K562 (cell line): ENCODE data around the gene PINK1. TPM values are rescaled to one million over a fixed set of nuclear protein-coding genes. Genes with fewer than 3 reads are reported as not detected.

Experiments used
- ATAC-seq: fragments of 200-7000 bp; cut with Tn5 transposase; 3 replicates; pipeline ENCODE4 v1.9.1; 2020; ENCODE audit warnings: moderate library complexity
- BruUV-seq: library from RNA; stranded (reverse); fragments of 400-500 nt; replicated peaks from 2 replicates; lab custom pipeline; 2021; lab: Mats Ljungman, UMichigan
- CTCF ChIA-PET: fragments of 300-600 bp; formaldehyde crosslinking; extraction: SDS; loops from one replicate; lab custom pipeline; 2021; ENCODE audit warnings: low intra/inter-chr PET ratio; lab: Yijun Ruan, JAX
- POLR2A ChIA-PET: fragments of 300-600, 350-650 bp; sonication (Branson Sonifier 250); formaldehyde crosslinking; extraction: SDS; loops from one replicate; lab custom pipeline; 2021; ENCODE audit warnings: antibody characterized with exemption, inconsistent platforms; lab: Yijun Ruan, JAX
- DNase-seq, 4 experiments: peaks; one replicate each; pipeline versions ENCODE4 v3.0.0 to v3.0.0-alpha.2; 2011 to 2018; ENCODE audit warnings: low spot score in 3 of 4, mixed read lengths in 3 of 4; ENCODE audit errors: extremely low read depth in 1 of 4
- FAIRE-seq: peaks from 2 replicates; lab custom pipeline; 2011; peaks lifted over from hg19 to GRCh38; lab: Jason Lieb, UNC
- H2AFZ ChIP-seq: 2 replicates; pipeline ENCODE4 v1.6.0; 2011; ENCODE audit warnings: low read depth, low read length, control low read depth, inconsistent platforms
- H3K27ac ChIP-seq: fragments of 200-600 bp; 3 replicates; pipeline ENCODE4 v1.8.0; 2011; ENCODE audit warnings: low read depth, mild to moderate bottlenecking, control low read depth, inconsistent platforms, low read length, moderate library complexity, mixed read lengths; ENCODE audit errors: extremely low read depth
- H3K27me3 ChIP-seq, 2 experiments: fragments of 300-600 bp in 1 of 2; 2 replicates in 1 of 2; 3 replicates in 1 of 2; pipeline versions ENCODE4 v1.6.0 to v1.8.0; 2011; ENCODE audit warnings: inconsistent platforms in 2 of 2, low read length in 2 of 2, mild to moderate bottlenecking in 1 of 2, mixed read lengths in 1 of 2, moderate library complexity in 1 of 2; ENCODE audit not compliant: control insufficient read depth in 2 of 2, insufficient read depth in 2 of 2
- H3K36me3 ChIP-seq: fragments of 300-600 bp; 3 replicates; pipeline ENCODE4 v1.8.0; 2011; ENCODE audit warnings: mild to moderate bottlenecking, low read length, inconsistent platforms; ENCODE audit not compliant: control insufficient read depth, insufficient read depth
- H3K4me1 ChIP-seq, 2 experiments: fragments of 200-600 bp in 1 of 2; replicated peaks in 1 of 2; 2 replicates in 1 of 2; 3 replicates in 1 of 2; pipeline versions ENCODE4 v1.5.1 to v1.8.0; 2011; ENCODE audit warnings: inconsistent platforms in 2 of 2, low read length in 2 of 2, mild to moderate bottlenecking in 1 of 2, mixed read lengths in 1 of 2, moderate library complexity in 1 of 2; ENCODE audit not compliant: control insufficient read depth in 2 of 2, insufficient read depth in 2 of 2
- H3K4me2 ChIP-seq: 2 replicates; pipeline ENCODE4 v1.6.1; 2011; ENCODE audit warnings: low read length, control low read depth, inconsistent platforms, mixed read lengths; ENCODE audit not compliant: insufficient read depth
- H3K4me3 ChIP-seq: fragments of 200-600 bp; sonication (generic), shearing (Covaris generic); 2 replicates; pipeline ENCODE4 v1.5.1; 2016; ENCODE audit warnings: control low read depth, inconsistent platforms
- H3K79me2 ChIP-seq: fragments of 200-600 bp; 3 replicates; pipeline ENCODE4 v1.8.0; 2011; ENCODE audit warnings: low read length, inconsistent platforms; ENCODE audit not compliant: control insufficient read depth, insufficient read depth
- H3K9ac ChIP-seq, 2 experiments: 2 replicates each; pipeline versions ENCODE4 v1.6.0 to v1.6.1; 2011; ENCODE audit warnings: low read depth in 2 of 2, low read length in 2 of 2, control low read depth in 1 of 2, inconsistent platforms in 1 of 2, mild to moderate bottlenecking in 1 of 2, mixed read lengths in 1 of 2; ENCODE audit not compliant: insufficient read depth in 1 of 2
- H3K9me1 ChIP-seq: one replicate; pipeline ENCODE4 v1.6.0; 2011; ENCODE audit warnings: inconsistent platforms, mild to moderate bottlenecking, low read length, moderate library complexity; ENCODE audit not compliant: control insufficient read depth, insufficient read depth
- H3K9me3 ChIP-seq: replicated peaks from 2 replicates; pipeline ENCODE4 v1.5.1; 2011; ENCODE audit warnings: low read depth, low read length, inconsistent platforms; ENCODE audit not compliant: control insufficient read depth, insufficient read depth
- H4K20me1 ChIP-seq: replicated peaks from 2 replicates; pipeline ENCODE4 v1.6.1; 2011; ENCODE audit warnings: low read length, inconsistent platforms, mixed read lengths; ENCODE audit not compliant: control insufficient read depth, insufficient read depth
- RBFOX2 ChIP-seq: fragments of 200-400 bp; formaldehyde crosslinking; IDR thresholded peaks from 2 replicates; pipeline ENCODE4 v1.6.1; 2017; ENCODE audit warnings: low read depth, mild to moderate bottlenecking, low read length, moderate library complexity
- WGBS: fragments of 100-300 bp; shearing (Covaris generic); methylation state at CpG from one replicate; pipeline ENCODE4 v1.1.6; 2016; ENCODE audit warnings: low coverage, mixed read lengths; ENCODE audit not compliant: insufficient coverage; ENCODE audit errors: missing lambda C conversion rate; 5-methylcytosine and 5-hydroxymethylcytosine counted together
- in situ Hi-C: fragments of 300-500 bp; cut with MboI; formaldehyde crosslinking; loops from 4 replicates; pipeline ENCODE4 v1.15.0; 2018; ENCODE audit warnings: inconsistent platforms, mixed read lengths
- intact Hi-C: fragments of 100-400 bp; cut with micrococcal nuclease; formaldehyde crosslinking; loops from 2 replicates; pipeline ENCODE4 v1.14.2; 2022
- polyA plus RNA-seq, 8 experiments: library from polyadenylated mRNA; depleted of rRNA in 4 of 8; stranded (reverse) in 5 of 8; unstranded in 3 of 8; fragments of >200 nt; fragmentation: Nextera tagmentation in 2 of 8; fragmentation: Illumina TruSeq in 1 of 8; extraction: Ambion mirVana in 2 of 8; extraction: Trizol in 1 of 8; gene quantifications; 2 replicates each; pipeline versions ENCODE4 v1.2.1 to v1.2.3, GENCODE V29; 2011 to 2014; ENCODE audit warnings: inconsistent platforms in 1 of 8, missing spikeins in 1 of 8
- total RNA-seq, 7 experiments: library from RNA; depleted of rRNA in 6 of 7; stranded (reverse); fragments of >200 nt in 6 of 7; fragmentation: Illumina TruSeq in 2 of 7; extraction: Trizol in 2 of 7; gene quantifications; 2 replicates each; pipeline versions ENCODE4 v1.2.1 to v1.2.3, GENCODE V29; 2011 to 2021; ENCODE audit warnings: low replicate concordance in 1 of 7
- TF ChIP-seq, protein P1 (sequence below): fragments of 200-400 bp; formaldehyde crosslinking; IDR thresholded peaks from 2 replicates; pipeline ENCODE4 v1.6.1; 2017; ENCODE audit warnings: mild to moderate bottlenecking, low read depth, low read length, moderate library complexity

Gene PINK1
- total and polyA plus RNA-seq, 9 of the 15 experiments (the other 6 are each of a cell fraction or from before 2014, with no cell fraction given): 1.5 to 11.3 (median 6.8) TPM

DNA sequence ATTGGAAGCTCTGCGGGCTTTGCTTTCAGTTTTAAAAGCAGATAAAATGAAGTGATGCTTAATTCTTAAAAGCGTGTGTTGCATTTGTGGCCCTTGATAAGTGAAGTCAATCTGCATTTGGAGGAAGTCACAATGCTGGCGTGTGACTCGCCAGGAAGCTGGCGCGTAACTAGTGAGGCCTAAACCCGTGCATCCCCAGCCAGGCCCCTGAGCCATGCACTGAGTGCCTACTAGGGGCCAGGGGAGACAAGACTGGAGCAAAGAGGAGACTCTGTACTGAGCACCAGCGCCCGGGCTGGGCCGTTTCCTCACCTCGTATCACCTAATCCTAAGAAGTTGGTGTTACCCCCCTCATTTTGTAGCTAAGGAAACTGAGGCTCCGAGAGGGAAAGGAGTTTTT lies 32.5 kb downstream of the PINK1 start:
- intact Hi-C loops (no loop called here), in situ Hi-C loops (no loop called here)
- 67% methylated on average over 12 of the region's 12 CpGs for WGBS
- CTCF ChIA-PET: no interaction called here
- Histone ChIP-seq H3K4me3 (no peak overlapping the region), H3K9me3 (no peaks in the 10 kb centered on the region), H3K9me1 (no peaks in the 10 kb centered on the region), H3K36me3 (no peaks in the 10 kb centered on the region), H3K79me2 (peaks cover 10% of the 10 kb centered on the region), H3K4me2 (no peak overlapping the region), H4K20me1 (no peaks in the 10 kb centered on the region; the same call in 1 of the 2 replicates), H3K27me3 (no peaks in the 10 kb centered on the region; a peak in 1 of 5 replicates), H3K9ac (no peak overlapping the region), H2AFZ (peak overlapping the region; percentile 69), H3K4me1 (peaks cover 6 to 23% of the 10 kb centered on the region in 2 experiments; a peak in 3 of 5 replicates), H3K27ac (no peak overlapping the region)
- POLR2A ChIA-PET: interaction anchor here (0.6 to 0.8 kb wide), 2 partner anchors 20 to 1934 kb away, joined by 3 to 4 read pairs; no protein-coding TSS in a partner anchor
- no TSS peak for BruUV-seq
- no peak for DNase-seq
- no peak for ATAC-seq
- FAIRE-seq: no peak
- TF ChIP-seq, protein P1, sequence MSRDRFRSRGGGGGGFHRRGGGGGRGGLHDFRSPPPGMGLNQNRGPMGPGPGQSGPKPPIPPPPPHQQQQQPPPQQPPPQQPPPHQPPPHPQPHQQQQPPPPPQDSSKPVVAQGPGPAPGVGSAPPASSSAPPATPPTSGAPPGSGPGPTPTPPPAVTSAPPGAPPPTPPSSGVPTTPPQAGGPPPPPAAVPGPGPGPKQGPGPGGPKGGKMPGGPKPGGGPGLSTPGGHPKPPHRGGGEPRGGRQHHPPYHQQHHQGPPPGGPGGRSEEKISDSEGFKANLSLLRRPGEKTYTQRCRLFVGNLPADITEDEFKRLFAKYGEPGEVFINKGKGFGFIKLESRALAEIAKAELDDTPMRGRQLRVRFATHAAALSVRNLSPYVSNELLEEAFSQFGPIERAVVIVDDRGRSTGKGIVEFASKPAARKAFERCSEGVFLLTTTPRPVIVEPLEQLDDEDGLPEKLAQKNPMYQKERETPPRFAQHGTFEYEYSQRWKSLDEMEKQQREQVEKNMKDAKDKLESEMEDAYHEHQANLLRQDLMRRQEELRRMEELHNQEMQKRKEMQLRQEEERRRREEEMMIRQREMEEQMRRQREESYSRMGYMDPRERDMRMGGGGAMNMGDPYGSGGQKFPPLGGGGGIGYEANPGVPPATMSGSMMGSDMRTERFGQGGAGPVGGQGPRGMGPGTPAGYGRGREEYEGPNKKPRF: no peak
- no peak for TF ChIP-seq RBFOX2
- TF ChIP-seq, all 486 proteins: peak for 0
